ENCODE measurements around the gene TMEM192.

- no peak for TF ChIP-seq CTCF (conservative IDR thresholded peaks at IDR 0.05; ENCODE audit: low read depth in 2 of 2)
- no peak for TF ChIP-seq REST (IDR thresholded peaks at IDR 0.05; ENCODE audit: unreplicated experiment)
- no peak for TF ChIP-seq POLR2AphosphoS5 (IDR thresholded peaks at IDR 0.05; ENCODE audit: low read depth)
- TF ChIP-seq EZH2 (IDR thresholded peaks at IDR 0.05; ENCODE audit: low read depth, unreplicated experiment), result no peak
- TF ChIP-seq ZNF331 (CRISPR knock-in tag; IDR thresholded peaks at IDR 0.05; ENCODE audit: low read depth), result no peak
- no peak for TF ChIP-seq EZH2phosphoT487 (IDR thresholded peaks at IDR 0.05; ENCODE audit: unreplicated experiment)
- TF ChIP-seq ETS1 (IDR thresholded peaks at IDR 0.05), result no peak
Observed at GRCh38 chr4:165118256-165118909, 5.7 kb upstream of the TMEM192 start.

Data from GM23338 (cell line).